ENCODE measurements around the gene MEAF6.

DNA sequence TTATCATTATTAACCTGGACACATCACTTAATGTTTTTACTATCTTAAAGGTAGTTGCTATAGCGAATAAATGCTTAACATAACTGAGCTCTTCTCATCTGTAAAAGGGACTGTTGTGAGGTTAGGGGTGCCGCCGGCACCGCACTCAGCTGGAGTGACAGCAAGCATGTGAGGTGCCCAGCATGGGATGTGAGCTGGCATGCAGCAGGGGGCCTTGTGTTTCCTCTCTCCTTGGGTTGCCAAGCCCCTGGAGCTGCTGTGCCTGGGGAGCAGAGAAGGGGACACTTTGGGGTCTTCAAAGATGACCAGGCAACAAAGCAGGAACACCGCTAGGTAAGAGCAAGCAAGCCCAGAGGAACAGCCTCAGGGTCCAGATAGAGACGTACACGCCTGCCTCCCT lies 42.3 kb downstream of the MEAF6 start:
- TF ChIP-seq CTCF (conservative IDR thresholded peaks at IDR 0.05 in 1 of 2, IDR thresholded peaks at IDR 0.05 in 1 of 2; ENCODE audit: low read depth in 1 of 2, low read length in 2 of 2) (no peak), EZH2 (IDR thresholded peaks at IDR 0.05; ENCODE audit: low read length, missing control alignments) (no peak)

Data from fibroblast of lung (primary cell).